Stomach (tissue), 4 donors: ENCODE measurements around the gene ACTN4.

Experiments
- CTCF ChIP-seq, 7 experiments: fragments of 450-650 bp in 4 of 7; fragments of 200-600 bp in 3 of 7; sonication (generic) in 3 of 7; IDR thresholded peaks; one replicate each; pipeline ENCODE4 v1.5.1; 2016 to 2019; ENCODE audit warnings: antibody characterized with exemption in 7 of 7, control low read depth in 2 of 7, mild to moderate bottlenecking in 1 of 7
- EP300 ChIP-seq: sonication (generic); formaldehyde crosslinking; IDR thresholded peaks from one replicate; pipeline ENCODE4 v1.6.1; 2017; ENCODE audit warnings: antibody characterized with exemption

- TF ChIP-seq EP300 (no peak), CTCF (IDR thresholded peaks at IDR 0.05) (no peak)
Measured at GRCh38 chr19:38744298-38744681, 96.8 kb downstream of the ACTN4 start, which contains the start of gene CAPN12.
